Sigmoid colon (tissue), 7 donors: ENCODE data around the gene EIF2B4. TPM values are rescaled to one million over a fixed set of nuclear protein-coding genes. Genes with fewer than 3 reads are reported as not detected.

ENCODE experiments used
- DNase-seq: peaks from one replicate; pipeline ENCODE4 v3.0.0-alpha.2; 2019
- H3K27ac ChIP-seq, 4 donors: fragments of 200-600 bp; sonication (generic); one replicate each; pipeline ENCODE4 v1.5.1; 2016 to 2019; ENCODE audit warnings: mild to moderate bottlenecking in 1 of 4
- H3K27me3 ChIP-seq, 3 donors: fragments of 200-600 bp; sonication (generic); one replicate each; pipeline ENCODE4 v1.5.1; 2019; ENCODE audit warnings: mild to moderate bottlenecking in 1 of 3
- H3K36me3 ChIP-seq, 4 donors: fragments of 200-600 bp; sonication (generic); one replicate each; pipeline ENCODE4 v1.5.1; 2016 to 2019
- H3K4me1 ChIP-seq, 4 donors: fragments of 200-600 bp; sonication (generic); one replicate each; pipeline ENCODE4 v1.5.1; 2017 to 2019
- H3K4me3 ChIP-seq, 4 donors: fragments of 200-600 bp; sonication (generic); one replicate each; pipeline ENCODE4 v1.5.1; 2017 to 2019; ENCODE audit warnings: mild to moderate bottlenecking in 2 of 4, moderate library complexity in 1 of 4
- H3K9me3 ChIP-seq, 4 donors: fragments of 200-600 bp in 3 of 4; sonication (generic) in 3 of 4; one replicate each; pipeline versions ENCODE4 v1.5.1 to v1.6.1; 2013 to 2019
- CTCF ChIP-seq, 4 experiments: fragments of 450-650 bp in 3 of 4; fragments of 200-600 bp in 1 of 4; IDR thresholded peaks; one replicate each; pipeline ENCODE4 v1.5.1; 2016 to 2019; ENCODE audit warnings: antibody characterized with exemption in 4 of 4, mild to moderate bottlenecking in 3 of 4, moderate library complexity in 2 of 4
- EP300 ChIP-seq, 4 donors: sonication (generic); formaldehyde crosslinking; IDR thresholded peaks; one replicate each; pipeline ENCODE4 v1.6.1; 2017; ENCODE audit warnings: antibody characterized with exemption in 4 of 4
- POLR2A ChIP-seq, 2 donors: fragments of 450-650 bp; IDR thresholded peaks; one replicate each; pipeline ENCODE4 v1.6.1; 2016; ENCODE audit warnings: antibody characterized with exemption in 2 of 2, mild to moderate bottlenecking in 2 of 2, moderate library complexity in 2 of 2
- POLR2AphosphoS5 ChIP-seq, 4 donors: sonication (generic); formaldehyde crosslinking; IDR thresholded peaks; one replicate each; pipeline ENCODE4 v1.6.1; 2017; ENCODE audit warnings: antibody characterized with exemption in 4 of 4
- WGBS, 2 donors: extraction: QIAGEN DNeasy Blood & Tissue Kit; methylation state at CpG; one replicate each; pipeline ENCODE4 v1.1.7; 2013; 5-methylcytosine and 5-hydroxymethylcytosine counted together
- intact Hi-C: fragments of 100-400 bp; cut with DNase I; formaldehyde crosslinking; loops from one replicate; pipeline ENCODE4 v1.15.1; 2023
- polyA plus RNA-seq, 3 donors: library from polyadenylated mRNA; stranded (reverse); fragments of 200-250 nt; gene quantifications; one replicate each; pipeline ENCODE4 v1.2.3, GENCODE V29; 2013
- total RNA-seq, 4 donors: library from RNA; depleted of rRNA; stranded (reverse); fragments of >200 nt; gene quantifications; one replicate each; pipeline ENCODE4 v1.1.0, GENCODE V29; 2016
- donor health status: healthy with polysubstance abuse.
- donor health status: Bipolar disorder and iron deficiency.
- donor health status: healthy.

The EIF2B4 gene
- total and polyA plus RNA-seq, 7 donors = 26.4 to 64.2 (median 41.5) TPM

DNA sequence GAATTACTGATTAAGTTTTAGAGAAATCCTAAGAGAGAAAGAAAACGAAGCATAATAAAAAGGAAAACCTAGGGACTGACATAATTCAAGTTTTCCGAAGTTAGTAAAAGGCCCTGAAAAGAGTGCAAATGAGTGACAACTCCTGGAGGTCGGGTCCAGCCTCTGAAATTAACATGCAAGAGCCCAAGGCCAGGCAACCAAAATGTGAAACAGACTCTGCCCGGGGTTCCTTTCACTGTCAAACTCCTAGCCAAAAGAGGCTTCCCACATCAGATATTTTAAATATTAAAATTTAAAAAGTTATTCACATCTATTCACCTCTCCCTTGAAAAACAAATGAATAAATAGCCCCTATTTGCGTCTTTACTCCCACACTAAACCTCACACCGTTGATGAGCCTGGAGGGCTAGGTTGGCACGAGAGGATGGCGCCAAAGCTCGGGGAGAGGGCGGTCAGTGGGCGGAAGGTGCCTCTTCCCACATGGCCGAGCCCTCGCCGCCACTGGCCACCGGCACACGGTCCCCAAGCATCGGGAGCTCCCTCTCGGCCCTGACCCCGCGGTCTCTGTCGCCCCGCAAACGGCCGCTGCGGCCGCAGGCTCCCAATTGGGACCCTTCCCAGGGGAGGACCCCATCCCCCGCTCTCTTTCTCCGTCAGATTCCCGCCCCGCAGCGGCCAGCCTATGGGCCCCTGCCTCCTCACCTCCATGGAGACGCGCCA, 38.6 kb upstream of the EIF2B4 start:
- H3K4me3 ChIP-seq = peak overlapping the region; percentile 57 to 98 (median 75)
- intact Hi-C loops = loop anchor here (1.0 to 2.0 kb wide), 2 partner anchors 20 to 28 kb away; partner anchors contain the start of genes NRBP1 and ZNF513
- no peak for DNase-seq
- no peaks in the 10 kb centered on the region for H3K36me3 ChIP-seq
- TF ChIP-seq POLR2AphosphoS5 (IDR thresholded peaks at IDR 0.05) = no peak
- no peak for TF ChIP-seq EP300 (IDR thresholded peaks at IDR 0.05)
- no peak for TF ChIP-seq POLR2A (IDR thresholded peaks at IDR 0.05)
- no peak for TF ChIP-seq CTCF (IDR thresholded peaks at IDR 0.05)
- H3K27me3 ChIP-seq = no peaks in the 10 kb centered on the region
- H3K9me3 ChIP-seq = no peaks in the 10 kb centered on the region
- peak overlapping the region; percentile 73 to 93 (median 82) for H3K27ac ChIP-seq
- peaks cover 0 to 36% (median 22%) of the 10 kb centered on the region in 4 donors for H3K4me1 ChIP-seq
- WGBS, 2 donors = 1% methylated on average over 33 of the region's 33 CpGs

DNA sequence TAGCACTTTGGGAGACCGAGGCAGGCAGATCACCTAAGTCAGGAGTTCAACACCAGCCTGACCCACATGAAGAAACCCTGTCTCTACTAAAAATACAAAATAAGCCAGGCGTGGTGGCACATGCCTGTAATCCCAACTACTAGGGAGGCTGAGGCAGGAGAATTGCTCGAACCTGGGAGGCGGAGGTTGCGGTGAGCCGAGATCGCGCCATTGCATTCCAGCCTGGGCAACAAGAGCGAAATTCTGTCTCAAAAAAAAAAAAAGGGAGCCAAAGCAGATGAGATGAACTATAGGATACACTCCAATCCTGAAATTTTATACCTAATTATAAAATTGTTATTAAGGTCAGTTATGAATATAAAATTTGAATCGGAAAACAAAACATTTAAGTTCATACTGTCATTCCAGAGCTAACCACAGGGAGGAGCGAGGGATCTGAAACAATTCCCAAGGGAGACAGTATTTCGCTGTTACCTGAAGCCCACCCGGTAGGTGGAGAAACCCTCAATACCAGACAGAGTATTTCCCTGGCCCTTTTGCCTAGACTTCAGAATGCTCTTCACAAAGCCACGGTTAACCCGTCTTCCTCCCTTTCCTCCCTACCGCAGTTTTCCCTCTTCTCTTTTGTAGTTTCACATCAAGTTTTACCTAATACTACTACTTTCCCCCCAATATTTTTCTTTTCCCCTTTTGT, 37.8 kb upstream of the EIF2B4 start:
- DNase-seq = no peak
- peaks cover 0 to 36% (median 22%) of the 10 kb centered on the region in 4 donors for H3K4me1 ChIP-seq
- intact Hi-C loops = loop anchor here (2.0 kb wide), 1 partner anchor 27 kb away; the partner anchor contains the start of gene ZNF513
- no peaks in the 10 kb centered on the region for H3K9me3 ChIP-seq
- no peaks in the 10 kb centered on the region for H3K27me3 ChIP-seq
- H3K36me3 ChIP-seq = no peaks in the 10 kb centered on the region
- TF ChIP-seq CTCF (IDR thresholded peaks at IDR 0.05) = peak; percentile 23 to 61 (median 54)
- TF ChIP-seq POLR2A (IDR thresholded peaks at IDR 0.05) = no peak
- H3K27ac ChIP-seq = peak overlapping the region in 2 of 4 donors; percentile 73 to 79
- 49 to 55% methylated on average over 16 of the region's 16 CpGs for WGBS, 2 donors
- H3K4me3 ChIP-seq = peak overlapping the region in 3 of 4 donors; percentile 57 to 90 (median 60)

GRCh38 chr2:27400348-27401135, 30.4 kb upstream of the EIF2B4 start:
- intact Hi-C loops = no loop called here
- H3K4me3 ChIP-seq = no peak overlapping the region
- no peak for DNase-seq
- TF ChIP-seq POLR2A (IDR thresholded peaks at IDR 0.05) = no peak
- TF ChIP-seq POLR2AphosphoS5 (IDR thresholded peaks at IDR 0.05) = no peak
- no peak for TF ChIP-seq EP300 (IDR thresholded peaks at IDR 0.05)
- TF ChIP-seq CTCF (IDR thresholded peaks at IDR 0.05) = no peak
- no peak overlapping the region for H3K27ac ChIP-seq
- no peaks in the 10 kb centered on the region for H3K9me3 ChIP-seq
- no peaks in the 10 kb centered on the region for H3K36me3 ChIP-seq
- no peaks in the 10 kb centered on the region for H3K27me3 ChIP-seq
- no peaks in the 10 kb centered on the region for H3K4me1 ChIP-seq
- WGBS, 2 donors = 98 to 99% methylated on average over 2 of the region's 2 CpGs

DNA sequence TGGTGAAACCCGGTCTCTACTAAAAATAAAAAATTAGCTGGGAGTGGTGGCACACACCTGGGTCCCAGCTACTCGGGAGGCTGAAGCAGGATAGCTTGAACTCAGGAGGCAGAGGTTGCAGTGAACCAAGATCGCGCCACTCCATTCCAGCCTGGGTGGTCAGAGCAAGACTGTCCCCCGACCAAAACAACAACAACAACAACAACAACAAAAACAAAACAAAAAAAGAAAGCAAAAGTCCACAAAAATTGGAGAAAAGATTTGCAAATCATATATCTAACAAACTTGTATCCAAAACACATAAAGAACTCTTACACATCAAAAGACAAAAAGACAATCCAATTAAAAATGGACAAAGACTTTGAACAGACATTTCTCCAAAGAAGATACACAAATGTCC, 28.8 kb upstream of the EIF2B4 start:
- Histone ChIP-seq H3K27ac (no peak overlapping the region), H3K36me3 (no peaks in the 10 kb centered on the region), H3K4me3 (no peak overlapping the region), H3K9me3 (no peaks in the 10 kb centered on the region), H3K4me1 (no peaks in the 10 kb centered on the region), H3K27me3 (no peaks in the 10 kb centered on the region)
- no peak for TF ChIP-seq POLR2AphosphoS5 (IDR thresholded peaks at IDR 0.05)
- no peak for TF ChIP-seq CTCF (IDR thresholded peaks at IDR 0.05)
- TF ChIP-seq EP300 (IDR thresholded peaks at IDR 0.05) = no peak
- TF ChIP-seq POLR2A (IDR thresholded peaks at IDR 0.05) = no peak
- intact Hi-C loops = no loop called here
- no peak for DNase-seq
- WGBS, 2 donors = 94% methylated on average over 5 of the region's 5 CpGs
